OCI-LY7 (cell line): Measurements from ENCODE around the gene SMYD3. TPM values are rescaled to one million over a fixed set of nuclear protein-coding genes. Genes with fewer than 3 reads are reported as not detected.

Source experiments
- BruUV-seq: library from RNA; stranded (reverse); fragments of 400-500 nt; replicated peaks from 2 replicates; lab custom pipeline; 2021; lab: Mats Ljungman, UMichigan
- CTCF ChIA-PET: fragments of 300-600 bp; sonication (Branson Sonifier 250); formaldehyde crosslinking; loops from one replicate; lab custom pipeline; 2022; ENCODE audit warnings: antibody characterized with exemption; ENCODE audit not compliant: unreplicated experiment; lab: Charles Lee
- POLR2A ChIA-PET: fragments of 300-600 bp; sonication (Branson Sonifier 250); formaldehyde crosslinking; loops from one replicate; lab custom pipeline; 2022; ENCODE audit warnings: antibody characterized with exemption; lab: Charles Lee
- DNase-seq: peaks from one replicate; pipeline ENCODE4 v3.0.0-alpha.2; 2015; ENCODE audit warnings: low spot score
- H2AFZ ChIP-seq: fragments of 200-600 bp; sonication (generic), shearing (Covaris generic); 2 replicates; pipeline ENCODE4 v1.6.1; 2014; ENCODE audit warnings: mild to moderate bottlenecking, antibody characterized with exemption, low read length, moderate library complexity
- H3K27ac ChIP-seq: fragments of 200-600 bp; sonication (generic); 2 replicates; pipeline ENCODE4 v1.5.1; 2014; ENCODE audit warnings: mixed run types, low read depth, mild to moderate bottlenecking, moderate library complexity, low read length, inconsistent platforms; ENCODE audit not compliant: poor library complexity, severe bottlenecking
- H3K36me3 ChIP-seq: fragments of 200-600 bp; sonication (generic); 2 replicates; pipeline ENCODE4 v1.6.1; 2014; ENCODE audit warnings: mild to moderate bottlenecking, antibody characterized with exemption, low read length, moderate library complexity, mixed read lengths; ENCODE audit not compliant: insufficient read depth
- H3K4me1 ChIP-seq: fragments of 200-600 bp; sonication (generic); 2 replicates; pipeline ENCODE4 v1.5.1; 2014; ENCODE audit warnings: mild to moderate bottlenecking, low read length; ENCODE audit not compliant: insufficient read depth, poor library complexity, severe bottlenecking
- H3K4me2 ChIP-seq: fragments of 200-600 bp; sonication (generic); 2 replicates; pipeline ENCODE4 v1.6.1; 2014; ENCODE audit warnings: mild to moderate bottlenecking, low read length
- H3K4me3 ChIP-seq: fragments of 200-600 bp; sonication (generic); 2 replicates; pipeline ENCODE4 v1.5.1; 2014; ENCODE audit warnings: mild to moderate bottlenecking, low read depth, low read length; ENCODE audit not compliant: poor library complexity, severe bottlenecking
- H3K79me2 ChIP-seq: fragments of 200-600 bp; sonication (generic); 2 replicates; pipeline ENCODE4 v1.6.1; 2016; ENCODE audit warnings: low read depth, mild to moderate bottlenecking, low read length, moderate library complexity, mixed read lengths; ENCODE audit not compliant: insufficient read depth
- H3K9me2 ChIP-seq: fragments of 200-600 bp; sonication (generic); 2 replicates; pipeline ENCODE4 v1.6.1; 2016; ENCODE audit warnings: mild to moderate bottlenecking, low read length, mixed read lengths; ENCODE audit not compliant: insufficient read depth
- H3K9me3 ChIP-seq: fragments of 200-600 bp; sonication (generic); 2 replicates; pipeline ENCODE4 v1.6.1; 2014; ENCODE audit warnings: mild to moderate bottlenecking, mixed run types, low read length, mixed read lengths
- H4K20me1 ChIP-seq: fragments of 200-600 bp; sonication (generic); 2 replicates; pipeline ENCODE4 v1.6.1; 2014; ENCODE audit warnings: mild to moderate bottlenecking, antibody characterized with exemption, low read length, moderate library complexity, mixed read lengths; ENCODE audit not compliant: insufficient read depth
- EZH2phosphoT487 ChIP-seq: fragments of 200-600 bp; sonication (generic); IDR thresholded peaks from 2 replicates; pipeline ENCODE4 v1.6.1; 2018; ENCODE audit warnings: low read depth, borderline replicate concordance, mild to moderate bottlenecking, mixed run types, antibody characterized with exemption, low read length, moderate library complexity, mixed read lengths
- intact Hi-C: fragments of 100-400 bp; cut with micrococcal nuclease; formaldehyde crosslinking; loops from one replicate; pipeline ENCODE4 v1.10.0; 2022; ENCODE audit not compliant: unreplicated experiment
- total RNA-seq, 2 experiments: library from RNA; depleted of rRNA in 1 of 2; stranded (reverse); fragments of >200 nt in 1 of 2; shearing (Covaris generic) in 1 of 2; gene quantifications; 2 replicates each; pipeline ENCODE4 v1.2.3, GENCODE V29; 2014 to 2022
- TF ChIP-seq, protein P1 (sequence below): fragments of 200-600 bp; sonication (generic); conservative IDR thresholded peaks from 2 replicates; pipeline ENCODE4 v1.5.1; 2014; ENCODE audit warnings: mild to moderate bottlenecking, antibody characterized with exemption, low read length, moderate library complexity, mixed read lengths

The SMYD3 gene
- total RNA-seq, 2 experiments from 2014 or later: 28.9 to 34.5 TPM

DNA sequence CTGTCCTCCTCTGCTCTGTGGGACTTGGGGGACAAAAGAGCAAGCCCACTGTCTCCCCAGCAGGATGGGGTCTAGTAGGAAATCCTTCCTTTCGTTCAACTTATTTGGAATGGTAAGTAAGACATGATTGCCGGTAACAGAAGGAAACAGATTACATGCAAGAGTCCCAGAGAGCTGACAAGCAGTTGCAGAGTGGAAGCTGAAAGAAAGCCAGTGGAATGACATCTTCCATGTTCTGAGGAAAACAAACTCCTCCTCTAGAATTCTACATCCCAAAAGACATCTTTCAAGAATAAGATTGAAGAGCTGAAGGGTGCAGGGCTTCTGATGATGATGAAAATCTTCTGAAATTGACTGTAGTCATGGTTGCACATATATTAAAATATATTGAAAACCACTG, 732.9 kb downstream of the SMYD3 start:
- H3K79me2 ChIP-seq: no peaks in the 10 kb centered on the region
- H3K27ac ChIP-seq: no peak overlapping the region
- H4K20me1 ChIP-seq: no peaks in the 10 kb centered on the region
- ChIA-PET POLR2A (no interaction called here), CTCF (no interaction called here)
- no peaks in the 10 kb centered on the region for H3K9me2 ChIP-seq
- intact Hi-C loops: no loop called here
- H3K9me3 ChIP-seq: no peaks in the 10 kb centered on the region
- no peak overlapping the region for H3K4me2 ChIP-seq
- no peak overlapping the region for H2AFZ ChIP-seq
- no peaks in the 10 kb centered on the region for H3K36me3 ChIP-seq
- no peak overlapping the region for H3K4me3 ChIP-seq
- no TSS peak for BruUV-seq
- no peaks in the 10 kb centered on the region for H3K4me1 ChIP-seq
- DNase-seq: no peak
- no peak for TF ChIP-seq EZH2phosphoT487
- TF ChIP-seq, protein P1, sequence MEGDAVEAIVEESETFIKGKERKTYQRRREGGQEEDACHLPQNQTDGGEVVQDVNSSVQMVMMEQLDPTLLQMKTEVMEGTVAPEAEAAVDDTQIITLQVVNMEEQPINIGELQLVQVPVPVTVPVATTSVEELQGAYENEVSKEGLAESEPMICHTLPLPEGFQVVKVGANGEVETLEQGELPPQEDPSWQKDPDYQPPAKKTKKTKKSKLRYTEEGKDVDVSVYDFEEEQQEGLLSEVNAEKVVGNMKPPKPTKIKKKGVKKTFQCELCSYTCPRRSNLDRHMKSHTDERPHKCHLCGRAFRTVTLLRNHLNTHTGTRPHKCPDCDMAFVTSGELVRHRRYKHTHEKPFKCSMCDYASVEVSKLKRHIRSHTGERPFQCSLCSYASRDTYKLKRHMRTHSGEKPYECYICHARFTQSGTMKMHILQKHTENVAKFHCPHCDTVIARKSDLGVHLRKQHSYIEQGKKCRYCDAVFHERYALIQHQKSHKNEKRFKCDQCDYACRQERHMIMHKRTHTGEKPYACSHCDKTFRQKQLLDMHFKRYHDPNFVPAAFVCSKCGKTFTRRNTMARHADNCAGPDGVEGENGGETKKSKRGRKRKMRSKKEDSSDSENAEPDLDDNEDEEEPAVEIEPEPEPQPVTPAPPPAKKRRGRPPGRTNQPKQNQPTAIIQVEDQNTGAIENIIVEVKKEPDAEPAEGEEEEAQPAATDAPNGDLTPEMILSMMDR: no peak

DNA sequence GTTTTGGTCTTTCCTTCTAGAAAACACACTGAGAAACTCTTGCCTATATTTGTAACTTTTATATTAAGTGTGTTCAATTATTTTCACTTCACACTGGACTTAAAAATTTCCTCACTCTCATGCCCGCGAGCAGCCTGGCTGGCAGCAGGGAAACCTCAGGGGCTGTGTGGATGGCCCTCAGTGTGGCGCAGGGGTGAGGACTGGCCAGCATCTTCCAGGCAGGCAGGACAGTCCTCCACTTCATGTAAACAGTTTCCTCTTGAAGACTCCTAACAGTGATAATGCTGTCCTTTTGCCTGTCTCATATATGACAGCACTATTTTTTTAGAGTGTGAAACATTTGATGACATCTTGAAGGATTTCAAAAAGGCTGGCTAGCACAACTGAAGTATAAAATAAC, 733.7 kb downstream of the SMYD3 start:
- Histone ChIP-seq H3K4me2 (no peak overlapping the region), H3K9me3 (no peaks in the 10 kb centered on the region), H2AFZ (no peak overlapping the region), H3K4me1 (no peaks in the 10 kb centered on the region), H3K4me3 (no peak overlapping the region), H4K20me1 (no peaks in the 10 kb centered on the region), H3K79me2 (no peaks in the 10 kb centered on the region), H3K36me3 (no peaks in the 10 kb centered on the region), H3K9me2 (no peaks in the 10 kb centered on the region), H3K27ac (no peak overlapping the region)
- no peak for DNase-seq
- intact Hi-C loops: no loop called here
- TF ChIP-seq, protein P1: no peak
- no peak for TF ChIP-seq EZH2phosphoT487
- ChIA-PET POLR2A (no interaction called here), CTCF (no interaction called here)
- no TSS peak for BruUV-seq

DNA sequence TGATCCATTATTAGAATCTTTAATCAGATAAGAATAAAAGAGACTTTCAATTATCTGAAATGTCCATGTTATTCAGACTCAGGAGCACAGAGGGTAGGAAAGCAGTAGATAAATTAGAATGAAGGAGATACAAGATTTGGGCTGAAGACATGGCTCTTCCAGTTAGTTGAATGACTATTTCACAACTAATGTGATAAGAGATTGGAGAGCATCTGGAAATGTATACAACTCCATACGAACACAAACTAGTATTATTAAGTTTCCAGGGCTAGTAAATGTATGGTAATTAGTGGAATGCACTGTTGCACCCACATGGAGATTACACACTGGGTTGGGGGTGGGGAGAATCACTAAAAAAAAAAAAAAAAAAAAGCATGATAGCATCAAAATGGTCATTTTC, 734.3 kb downstream of the SMYD3 start:
- no peaks in the 10 kb centered on the region for H3K36me3 ChIP-seq
- intact Hi-C loops: no loop called here

More for the DNA sequence above, 734.3 kb downstream of the SMYD3 start:
- H3K9me2 ChIP-seq: no peaks in the 10 kb centered on the region
- no peak overlapping the region for H3K4me2 ChIP-seq
- CTCF ChIA-PET: no interaction called here
- no peak overlapping the region for H3K27ac ChIP-seq
- no peaks in the 10 kb centered on the region for H3K9me3 ChIP-seq
- DNase-seq: no peak
- TF ChIP-seq, protein P1: no peak
- no peak for TF ChIP-seq EZH2phosphoT487
- H3K4me1 ChIP-seq: no peaks in the 10 kb centered on the region
- BruUV-seq: no TSS peak
- no peak overlapping the region for H2AFZ ChIP-seq
- H3K79me2 ChIP-seq: no peaks in the 10 kb centered on the region
- H4K20me1 ChIP-seq: no peaks in the 10 kb centered on the region
- no peak overlapping the region for H3K4me3 ChIP-seq
- POLR2A ChIA-PET: no interaction called here
